ENCODE data around the gene ZNF282. TPM values are rescaled to one million over a fixed set of nuclear protein-coding genes. Genes with fewer than 3 reads are reported as not detected.

ZNF282 gene
- total and polyA plus RNA-seq, 9 of the 15 experiments (the other 6 are each of a cell fraction or from before 2014, with no cell fraction given) = 0.76 to 58.6 (median 17.4) TPM

- TF ChIP-seq ZNF407 (IDR thresholded peaks at IDR 0.05; ENCODE audit: low read depth) (no peak), RERE (CRISPR knock-in tag; IDR thresholded peaks at IDR 0.05; ENCODE audit: borderline replicate concordance) (no peak), SRSF7 (optimal IDR thresholded peaks at IDR 0.05; ENCODE audit: low read depth, low read length) (no peak), BMI1 (IDR thresholded peaks at IDR 0.05; ENCODE audit: low read length) (no peak), IRF9 (tag; IDR thresholded peaks at IDR 0.05) (no peak), TAF15 (IDR thresholded peaks at IDR 0.05; ENCODE audit: low read depth, low read length) (no peak), NFYB (IDR thresholded peaks at IDR 0.05; ENCODE audit: extremely low read depth, insufficient read length) (no peak), MCM5 (IDR thresholded peaks at IDR 0.05; ENCODE audit: low read depth) (no peak), TAF7 (tag; IDR thresholded peaks at IDR 0.05) (peak; percentile 63)
These were observed 48.1 kb upstream of the ZNF282 start, which contains the start of gene ZNF398 (continued) for GRCh38 chr7:149147072-149147751.
